Testis (tissue), 3 donors: ENCODE measurements around the gene GARNL3. TPM values are rescaled to one million over a fixed set of nuclear protein-coding genes. Genes with fewer than 3 reads are reported as not detected.

ENCODE experiments used
- DNase-seq: peaks from one replicate; pipeline ENCODE4 v3.0.0-alpha.2; 2019
- H3K27ac ChIP-seq, 2 donors: fragments of 200-600 bp; sonication (generic); one replicate each; pipeline ENCODE4 v1.5.1; 2019
- H3K27me3 ChIP-seq: fragments of 200-600 bp; sonication (generic); one replicate; pipeline ENCODE4 v1.5.1; 2019
- H3K36me3 ChIP-seq: fragments of 200-600 bp; sonication (generic); one replicate; pipeline ENCODE4 v1.5.1; 2017; ENCODE audit warnings: low read depth; ENCODE audit errors: missing control alignments
- H3K4me1 ChIP-seq: fragments of 200-600 bp; sonication (generic); one replicate; pipeline ENCODE4 v1.5.1; 2019
- H3K4me3 ChIP-seq, 2 donors: fragments of 200-600 bp; sonication (generic); one replicate each; pipeline ENCODE4 v1.5.1; 2017 to 2019
- H3K9me3 ChIP-seq: fragments of 200-600 bp; sonication (generic); one replicate; pipeline ENCODE4 v1.5.1; 2017
- CTCF ChIP-seq, 3 experiments: fragments of 450-650 bp in 2 of 3; fragments of 200-600 bp in 1 of 3; sonication (generic) in 1 of 3; IDR thresholded peaks; one replicate each; pipeline ENCODE4 v1.5.1; 2016 to 2019; ENCODE audit warnings: antibody characterized with exemption in 3 of 3, mild to moderate bottlenecking in 2 of 3, moderate library complexity in 1 of 3
- POLR2A ChIP-seq: fragments of 450-650 bp; IDR thresholded peaks from one replicate; pipeline ENCODE4 v1.6.1; 2017; ENCODE audit warnings: antibody characterized with exemption, mild to moderate bottlenecking, moderate library complexity
- WGBS, 2 donors: methylation state at CpG; one replicate each; pipeline ENCODE4 v1.1.5; 2018; 5-methylcytosine and 5-hydroxymethylcytosine counted together
- intact Hi-C: fragments of 100-400 bp; cut with DNase I; formaldehyde crosslinking; loops from one replicate; pipeline ENCODE4 v1.15.1; 2023; ENCODE audit warnings: low total_unique reads
- polyA plus RNA-seq: library from polyadenylated mRNA; stranded (reverse); fragments of 350-450 nt; fragmentation: Illumina TruSeq; extraction: RNeasy Lipid Tissue Mini Kit (QIAGEN cat#74804); gene quantifications from one replicate; pipeline ENCODE4 v1.2.3, GENCODE V29; 2014; ENCODE audit warnings: low read depth, low replicate concordance; ENCODE audit not compliant: insufficient read depth
- total RNA-seq, 2 donors: library from RNA; depleted of rRNA; stranded (reverse); fragments of >200 nt; gene quantifications; one replicate each; pipeline ENCODE4 v1.2.3, GENCODE V29; 2016

Gene GARNL3
- total and polyA plus RNA-seq, 3 donors from 2014 or later: 12.9 to 42.8 (median 25.9) TPM

- intact Hi-C loops: no loop called here
Observed at GRCh38 chr9:127314911-127315310, 50.3 kb downstream of the GARNL3 start.

GRCh38 chr9:127316586-127317323 lies 52.2 kb downstream of the GARNL3 start:
- TF ChIP-seq CTCF (IDR thresholded peaks at IDR 0.05) (no peak), POLR2A (no peak)
- 82 to 87% methylated on average over 5 of the region's 5 CpGs for WGBS, 2 donors

More at GRCh38 chr9:127314911-127315310, 50.3 kb downstream of the GARNL3 start:
- no peaks in the 10 kb centered on the region for H3K27me3 ChIP-seq
- 91 to 96% methylated on average over 2 of the region's 2 CpGs for WGBS, 2 donors
- TF ChIP-seq POLR2A: no peak
- TF ChIP-seq CTCF (IDR thresholded peaks at IDR 0.05): no peak
- H3K36me3 ChIP-seq: no peaks in the 10 kb centered on the region
- no peak overlapping the region for H3K27ac ChIP-seq
- no peaks in the 10 kb centered on the region for H3K9me3 ChIP-seq
- H3K4me1 ChIP-seq: peaks cover 3% of the 10 kb centered on the region
- no peak overlapping the region for H3K4me3 ChIP-seq
- no peak for DNase-seq

GRCh38 chr9:127318651-127319167 lies 54.1 kb downstream of the GARNL3 start:
- WGBS, 2 donors: 81 to 93% methylated on average over 5 of the region's 5 CpGs
- Histone ChIP-seq H3K27ac (no peak overlapping the region), H3K36me3 (no peaks in the 10 kb centered on the region), H3K4me1 (no peaks in the 10 kb centered on the region), H3K9me3 (no peaks in the 10 kb centered on the region), H3K4me3 (no peak overlapping the region), H3K27me3 (no peaks in the 10 kb centered on the region)
- TF ChIP-seq POLR2A (no peak), CTCF (IDR thresholded peaks at IDR 0.05) (no peak)
- DNase-seq: no peak
- intact Hi-C loops: no loop called here

More at GRCh38 chr9:127316586-127317323, 52.2 kb downstream of the GARNL3 start:
- Histone ChIP-seq H3K4me1 (no peaks in the 10 kb centered on the region), H3K9me3 (no peaks in the 10 kb centered on the region), H3K27me3 (no peaks in the 10 kb centered on the region), H3K36me3 (no peaks in the 10 kb centered on the region), H3K4me3 (no peak overlapping the region), H3K27ac (no peak overlapping the region)
- intact Hi-C loops: no loop called here
- DNase-seq: no peak

GRCh38 chr9:127319366-127320114 lies 55.0 kb downstream of the GARNL3 start:
- intact Hi-C loops: no loop called here
- no peak for DNase-seq
- Histone ChIP-seq H3K27me3 (no peaks in the 10 kb centered on the region), H3K9me3 (no peaks in the 10 kb centered on the region), H3K36me3 (no peaks in the 10 kb centered on the region), H3K4me3 (no peak overlapping the region), H3K4me1 (no peaks in the 10 kb centered on the region), H3K27ac (no peak overlapping the region)
- TF ChIP-seq CTCF (IDR thresholded peaks at IDR 0.05) (no peak), POLR2A (no peak)
- WGBS, 2 donors: 75 to 78% methylated on average over 2 of the region's 2 CpGs
